NOMO-1 treated with DMSO at 0.1 percent for 48 hours (cell line): Measurements from ENCODE around the gene RASL11A.
"Not testable (repeated sequence)": the region's sequence is repeated elsewhere in the genome, so short reads cannot be mapped to it uniquely, and the experiment has no call there.

Experiments used
- DNase-seq: peaks from one replicate; lab custom pipeline; 2025; ENCODE audit not compliant: unreplicated experiment; lab: John Stamatoyannopoulos, UW

The RASL11A gene

DNA sequence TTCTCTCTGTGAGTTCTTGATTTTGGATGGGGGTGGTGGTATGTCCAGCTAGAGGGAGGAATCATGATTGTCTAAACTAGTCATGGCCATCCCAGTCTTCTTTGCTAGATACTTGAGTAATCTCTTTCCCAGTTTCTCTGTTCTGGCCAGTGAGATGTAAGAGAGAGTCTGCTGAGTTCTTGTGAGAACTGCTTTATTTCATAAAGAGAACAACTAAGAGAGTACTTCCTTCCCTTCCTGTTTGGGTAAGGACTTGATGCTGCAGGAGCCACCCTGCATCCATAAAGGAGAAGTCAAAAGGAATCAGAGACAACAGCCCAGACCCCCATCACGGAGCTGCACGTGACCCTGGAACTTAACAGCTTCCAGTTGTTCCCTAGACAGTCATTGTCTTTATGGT, 3.0 kb upstream of the RASL11A start:
- DNase-seq: no peak

DNA sequence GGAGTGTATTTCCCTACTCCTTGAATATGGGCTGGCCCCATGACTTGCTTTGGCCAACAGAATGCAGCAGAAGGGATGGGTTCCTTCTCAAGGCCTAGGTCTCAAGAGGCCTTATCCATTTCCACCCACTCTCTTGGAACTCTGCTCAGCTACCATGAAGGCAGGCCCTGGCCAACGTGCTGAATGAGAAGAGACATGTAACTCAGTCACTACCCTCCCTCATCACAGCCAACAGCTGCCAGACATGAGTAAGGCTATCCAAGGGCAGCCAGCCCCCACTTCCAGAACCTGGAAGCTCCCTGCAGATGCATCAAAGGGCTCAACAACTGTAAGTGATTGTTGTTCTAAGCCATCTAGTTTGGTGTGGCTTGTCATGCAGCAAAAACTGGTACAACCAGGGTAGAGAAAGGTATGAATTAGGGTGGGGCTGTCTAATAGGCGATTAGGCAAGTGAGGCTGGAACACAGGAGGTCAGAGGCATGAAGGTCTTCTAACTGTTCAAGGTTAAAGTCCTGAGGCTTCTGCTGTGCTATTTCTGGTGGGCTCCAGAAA, 1.4 kb upstream of the RASL11A start:
- no peak for DNase-seq

DNA sequence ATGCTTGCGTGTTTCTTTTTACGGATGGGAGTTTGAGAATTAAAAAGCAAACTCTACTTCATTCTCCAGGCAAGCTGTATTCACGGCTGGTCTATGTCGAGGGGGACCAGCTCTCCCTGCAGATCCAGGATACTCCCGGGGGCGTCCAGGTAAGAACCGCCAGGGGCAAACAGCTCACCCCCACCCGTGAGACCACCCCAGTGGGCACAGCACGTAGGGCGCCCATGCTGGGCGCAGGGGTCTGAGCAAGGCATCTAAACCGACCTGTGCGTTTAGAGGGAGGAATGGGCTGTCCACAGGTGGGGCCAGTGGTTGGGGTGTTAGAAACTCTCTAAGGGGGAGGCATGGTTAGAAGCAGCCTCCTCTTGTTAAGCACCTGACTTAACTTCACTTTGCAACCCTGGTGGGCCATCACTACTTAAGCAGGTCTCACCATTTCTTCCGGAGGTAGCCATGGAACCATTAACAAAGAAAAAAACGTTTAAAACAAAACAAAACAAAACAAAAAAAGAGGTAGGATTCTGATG, 1.0 kb downstream of the RASL11A start:
- no peak for DNase-seq

DNA sequence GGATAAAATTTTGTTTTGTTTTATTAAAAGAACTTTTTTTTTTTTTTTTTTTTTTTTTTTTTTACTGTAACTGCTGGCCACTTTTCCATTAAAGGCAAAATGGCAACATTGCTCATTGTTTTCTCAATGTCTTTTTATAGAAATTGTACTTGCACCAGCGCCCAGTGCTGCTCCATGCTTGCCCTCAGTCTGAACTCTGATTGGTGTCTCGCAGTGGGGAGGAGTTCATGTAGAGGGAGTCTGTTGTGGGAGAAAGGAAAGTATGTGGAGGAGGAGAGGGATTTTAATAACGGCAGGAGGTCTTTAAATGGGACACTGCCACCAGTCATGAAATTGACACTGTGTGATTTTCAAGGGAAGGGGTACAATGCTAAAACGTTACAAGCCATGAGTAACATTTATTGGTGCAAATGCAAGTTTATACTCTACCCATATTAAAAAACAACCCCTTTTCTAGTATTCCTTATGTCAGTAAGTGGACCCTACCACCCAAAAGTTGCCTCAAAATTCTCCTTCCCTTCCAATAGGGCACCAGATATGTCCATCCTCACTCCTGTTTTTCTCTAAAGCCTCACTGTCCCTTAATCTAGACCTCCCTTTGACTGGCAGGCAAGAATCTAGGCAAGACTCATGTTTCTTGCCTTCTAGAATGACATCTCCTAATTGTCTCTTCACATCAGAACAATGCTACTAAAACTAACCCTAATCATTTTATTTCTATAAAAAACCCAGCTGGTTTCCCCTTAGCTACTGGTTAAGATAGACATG, 3.2 kb downstream of the RASL11A start:
- no peak for DNase-seq

- DNase-seq: no peak
These were observed 4.0 kb downstream of the RASL11A start for GRCh38 chr13:27274631-27275030.

- no peak for DNase-seq
These were observed 5.6 kb downstream of the RASL11A start for GRCh38 chr13:27276188-27276587.

DNA sequence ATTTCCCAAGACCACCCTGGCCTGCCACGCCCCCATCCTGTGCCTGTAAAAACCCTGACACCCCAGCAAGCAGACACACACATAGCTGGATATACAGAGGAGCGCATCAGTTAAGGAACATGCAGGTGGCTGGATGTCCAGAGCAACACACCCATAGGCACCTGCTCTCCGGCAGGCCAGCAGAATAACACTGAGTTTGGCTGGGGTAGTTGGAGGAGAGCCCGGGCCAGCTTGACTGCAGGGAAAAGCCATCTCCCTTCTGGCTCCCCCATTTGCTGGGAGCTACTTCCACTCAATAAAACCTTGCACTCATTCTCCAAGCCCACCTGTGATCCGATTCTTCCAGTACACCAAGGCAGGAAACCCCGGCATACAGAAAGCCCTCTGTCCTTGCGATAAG, 8.9 kb downstream of the RASL11A start:
- DNase-seq: no peak

DNA sequence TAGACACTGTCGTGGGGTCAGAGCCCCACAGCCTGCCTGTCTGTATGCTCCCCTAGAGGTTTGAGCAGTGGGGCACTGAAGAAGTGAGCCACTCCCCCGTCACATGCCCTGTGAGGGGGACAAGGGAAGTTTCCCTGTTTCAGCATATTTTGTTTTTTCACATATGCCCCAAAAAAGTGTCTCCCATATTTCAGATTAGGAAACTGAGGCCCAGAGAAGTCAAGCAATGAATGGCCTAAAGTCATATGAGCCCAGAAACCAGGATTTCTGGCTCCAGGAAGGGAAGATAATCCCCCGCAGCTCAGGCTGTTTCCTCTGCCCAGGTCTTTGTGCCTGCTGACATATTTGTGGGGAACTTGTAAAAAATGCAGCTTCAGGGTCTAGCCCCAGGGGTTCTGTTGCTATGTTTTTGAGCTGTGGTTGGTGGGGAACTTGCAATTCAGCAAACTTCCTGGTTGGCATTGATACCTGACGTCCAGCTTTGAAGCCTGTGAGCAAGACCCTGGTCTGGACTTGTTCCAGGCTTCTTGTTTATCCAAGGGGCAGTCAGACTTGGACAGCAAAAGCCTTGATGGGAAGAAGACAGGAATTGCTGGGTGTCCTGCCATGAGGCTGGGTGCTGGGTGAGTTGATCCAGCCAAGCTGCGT, 9.5 kb downstream of the RASL11A start:
- no peak for DNase-seq

- DNase-seq: no peak
These were observed 10.2 kb downstream of the RASL11A start for GRCh38 chr13:27280841-27281240.

DNA sequence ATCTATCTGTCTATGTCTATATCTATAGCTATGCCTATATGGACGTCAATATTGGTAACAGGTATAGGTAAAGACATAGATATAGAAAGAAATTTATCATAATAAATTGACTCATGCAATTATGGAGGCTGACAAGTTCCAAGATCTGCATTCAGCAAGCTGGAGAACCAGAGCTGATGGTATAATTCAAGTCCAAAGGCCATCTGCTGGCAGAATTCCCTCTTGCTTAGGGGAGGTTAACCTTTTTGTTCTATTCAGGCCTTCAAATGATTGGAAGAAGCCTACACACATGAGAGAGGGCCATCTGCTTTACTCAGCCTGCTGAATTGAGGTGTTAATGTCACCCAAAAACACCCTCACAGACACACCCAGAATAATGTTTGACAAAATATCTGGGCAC, 10.8 kb downstream of the RASL11A start:
- no peak for DNase-seq

DNA sequence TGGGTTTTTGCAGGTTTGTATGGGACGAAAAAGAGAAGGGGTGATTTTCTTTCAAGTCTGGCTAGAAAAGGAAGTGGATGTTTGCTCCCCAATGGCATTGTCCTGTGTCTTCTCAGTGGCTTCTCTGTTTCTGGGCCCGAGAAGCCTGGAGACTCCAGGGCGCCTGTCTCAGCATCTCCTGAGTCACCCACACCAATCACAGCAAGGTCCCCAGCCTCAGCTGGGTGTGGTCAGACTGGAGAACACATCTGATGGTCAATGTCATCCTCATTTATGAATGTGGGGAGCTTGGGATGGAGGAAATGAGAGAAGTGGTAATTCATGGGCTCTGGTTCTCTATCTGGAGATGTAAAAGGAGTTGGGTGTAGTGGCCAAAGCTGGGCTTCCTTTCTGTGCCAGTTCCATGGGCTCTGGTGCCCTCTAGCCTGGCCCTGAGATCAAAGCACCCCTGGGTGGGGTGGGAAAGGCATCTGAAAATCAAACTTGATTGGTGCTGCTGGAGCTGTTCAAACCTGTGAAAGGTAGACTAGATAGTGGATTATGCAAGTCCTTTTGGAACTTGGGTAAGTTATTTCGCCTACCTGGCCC, 13.4 kb downstream of the RASL11A start:
- DNase-seq: no peak

GRCh38 chr13:27288392-27288791, 17.8 kb downstream of the RASL11A start:
- no peak for DNase-seq

DNA sequence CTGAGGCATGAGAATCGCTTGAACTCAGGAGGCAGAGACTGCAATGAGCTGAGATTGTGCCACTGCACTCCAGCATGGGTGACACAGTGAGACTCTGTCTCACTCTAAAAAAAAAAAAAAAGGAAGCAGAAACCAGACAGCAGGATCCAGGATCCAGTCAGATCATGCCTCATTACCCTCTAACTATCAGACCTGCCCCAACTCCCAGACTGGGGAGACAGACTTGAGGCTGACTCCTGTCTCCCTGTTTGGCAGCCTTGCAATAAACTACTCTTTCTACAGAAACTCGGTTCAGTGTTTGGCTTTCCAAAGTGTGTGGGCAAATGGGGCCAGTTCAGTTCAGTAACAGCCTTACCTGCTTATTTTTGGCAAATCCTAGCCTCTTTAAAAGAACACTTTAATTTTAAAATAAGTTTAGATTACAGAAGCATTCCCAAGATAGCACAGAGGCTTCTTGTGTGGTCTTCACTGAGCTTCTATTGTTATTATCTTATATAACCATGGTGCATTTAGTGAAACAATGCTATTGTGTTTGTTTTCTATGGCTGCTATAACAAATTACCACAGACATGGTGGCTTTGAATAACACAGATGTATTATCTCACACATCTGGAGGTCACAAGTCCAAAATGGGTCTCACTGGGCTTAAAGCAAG, 18.5 kb downstream of the RASL11A start:
- no peak for DNase-seq

GRCh38 chr13:27290715-27291114, 20.1 kb downstream of the RASL11A start:
- DNase-seq: no peak

DNA sequence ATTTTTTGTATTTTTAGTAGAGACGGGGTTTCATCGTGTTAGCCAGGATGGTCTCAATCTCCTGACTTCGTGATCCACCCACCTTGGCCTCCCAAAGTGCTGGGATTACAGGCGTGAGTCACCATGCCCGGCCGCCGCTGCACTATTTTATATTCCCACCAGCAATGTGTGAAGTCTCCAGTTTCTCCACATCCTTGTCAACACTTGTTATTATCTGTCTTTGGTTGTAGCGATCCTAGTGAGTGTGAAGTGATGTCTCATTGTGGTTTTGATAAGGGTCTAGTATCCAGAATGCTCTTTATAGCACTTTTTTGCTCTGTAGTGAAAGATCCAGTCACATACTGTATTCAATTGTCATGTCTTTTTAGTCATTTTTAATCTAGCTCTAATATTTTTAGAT, 21.3 kb downstream of the RASL11A start:
- DNase-seq: not testable (repeated sequence)

- DNase-seq: no peak
These were observed 22.6 kb downstream of the RASL11A start for GRCh38 chr13:27293076-27293691.

GRCh38 chr13:27293873-27294515, 23.4 kb downstream of the RASL11A start:
- no peak for DNase-seq

DNA sequence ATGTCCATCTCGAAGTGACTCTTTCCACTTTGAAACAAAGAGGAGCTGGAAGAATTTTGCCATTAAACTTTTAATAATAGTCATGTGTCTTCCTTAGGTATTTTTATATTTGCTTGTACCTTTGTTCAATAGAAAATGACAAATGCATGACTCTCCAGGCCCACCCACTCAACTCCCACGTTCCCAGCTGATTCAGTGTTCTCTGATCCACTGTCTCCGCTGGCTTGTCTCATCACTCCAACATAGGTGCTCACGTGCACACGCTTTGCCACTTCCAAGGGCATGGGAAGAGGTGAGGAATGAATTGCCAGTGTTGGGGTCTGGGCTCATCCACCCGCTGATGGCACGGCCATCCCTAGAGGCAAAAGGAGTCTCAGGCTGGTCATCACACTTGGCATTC, 24.5 kb downstream of the RASL11A start:
- DNase-seq: no peak

DNA sequence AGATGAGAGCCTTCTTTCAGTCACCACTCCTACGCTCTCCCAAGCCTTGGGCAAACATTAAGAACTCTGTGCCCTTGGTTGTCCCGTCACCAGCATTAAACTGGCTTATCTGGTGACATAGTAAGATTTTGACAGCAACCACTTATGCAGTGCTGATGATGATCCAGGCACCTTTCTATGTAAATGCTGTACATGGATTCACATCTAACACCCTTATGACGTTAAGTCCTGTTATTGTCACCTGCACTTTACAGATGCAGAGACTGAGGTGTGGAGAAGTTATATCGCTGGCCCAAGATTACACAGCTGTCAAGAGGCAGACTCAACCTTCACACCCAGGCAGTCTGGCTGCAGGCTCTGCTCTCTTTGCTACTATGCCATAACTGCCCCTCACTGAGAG, 25.0 kb downstream of the RASL11A start:
- DNase-seq: no peak

DNA sequence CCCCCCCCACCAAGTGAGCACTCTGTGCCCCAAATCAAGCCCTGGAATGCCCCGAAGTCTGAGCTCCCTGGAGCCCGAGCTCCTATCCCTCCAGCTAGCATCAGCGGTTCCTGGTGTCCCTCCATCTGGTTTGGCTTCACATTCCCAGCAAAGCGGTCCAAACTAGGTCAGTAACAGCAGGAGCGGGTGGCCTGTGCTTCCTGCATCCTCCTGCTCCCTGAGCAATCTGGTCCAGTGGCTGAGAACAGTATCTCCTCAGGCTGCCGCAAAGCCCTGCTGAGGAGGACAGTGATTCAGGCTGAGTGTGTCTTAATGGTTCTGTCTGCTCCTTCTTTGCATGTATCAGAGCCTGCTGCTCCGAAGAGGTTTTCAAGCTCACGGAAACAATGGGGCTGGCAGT, 25.9 kb downstream of the RASL11A start:
- no peak for DNase-seq
